Transverse colon (tissue), 4 donors: ENCODE results near the gene PRSS36. TPM values are rescaled to one million over a fixed set of nuclear protein-coding genes. Genes with fewer than 3 reads are reported as not detected.
A peak's percentile ranks its signal among the peaks of the same experiment; 100 is the strongest.

Experiments used
- DNase-seq: peaks from one replicate; pipeline ENCODE4 v3.0.0-alpha.2; 2019
- H3K27ac ChIP-seq, 4 donors: fragments of 200-600 bp; sonication (generic); 2 replicates each; pipeline ENCODE4 v1.5.1; 2016 to 2018; ENCODE audit warnings: inconsistent platforms in 4 of 4
- H3K27me3 ChIP-seq: fragments of 200-600 bp; sonication (generic); 2 replicates; pipeline ENCODE4 v1.5.1; 2017; ENCODE audit warnings: inconsistent platforms
- H3K36me3 ChIP-seq, 4 donors: fragments of 200-600 bp; sonication (generic); 2 replicates each; pipeline ENCODE4 v1.5.1; 2017 to 2019; ENCODE audit warnings: inconsistent platforms in 4 of 4
- H3K4me1 ChIP-seq, 4 donors: fragments of 200-600 bp; sonication (generic); 2 replicates each; pipeline ENCODE4 v1.5.1; 2017 to 2020; ENCODE audit warnings: inconsistent platforms in 4 of 4
- H3K4me3 ChIP-seq, 4 donors: fragments of 200-600 bp; sonication (generic); 1 replicate in 1 of 4; 2 replicates in 3 of 4; pipeline versions ENCODE4 v1.5.1 to v1.6.1; 2017 to 2019; ENCODE audit warnings: inconsistent platforms in 4 of 4
- H3K9me3 ChIP-seq, 2 donors: fragments of 200-600 bp; sonication (generic); 2 replicates each; pipeline ENCODE4 v1.5.1; 2017 to 2019; ENCODE audit warnings: inconsistent platforms in 2 of 2
- CTCF ChIP-seq, 5 experiments: fragments of 200-600 bp in 3 of 5; fragments of 450-650 bp in 2 of 5; sonication (generic) in 3 of 5; IDR thresholded peaks; 1 replicate in 2 of 5; 2 replicates in 3 of 5; pipeline ENCODE4 v1.5.1; 2016 to 2017; ENCODE audit warnings: antibody characterized with exemption in 5 of 5, inconsistent platforms in 3 of 5, mild to moderate bottlenecking in 2 of 5, moderate library complexity in 1 of 5
- EP300 ChIP-seq: sonication (generic); formaldehyde crosslinking; IDR thresholded peaks from one replicate; pipeline ENCODE4 v1.6.1; 2017; ENCODE audit warnings: antibody characterized with exemption, low read depth
- POLR2A ChIP-seq: fragments of 450-650 bp; IDR thresholded peaks from one replicate; pipeline ENCODE4 v1.6.1; 2016; ENCODE audit warnings: antibody characterized with exemption, mild to moderate bottlenecking, moderate library complexity
- POLR2AphosphoS5 ChIP-seq, 3 donors: sonication (generic); formaldehyde crosslinking; IDR thresholded peaks; one replicate each; pipeline ENCODE4 v1.6.1; 2016; ENCODE audit warnings: antibody characterized with exemption in 3 of 3
- WGBS, 2 donors: methylation state at CpG; one replicate each; pipeline ENCODE4 v1.1.5; 2018; ENCODE audit warnings: low coverage in 1 of 2; 5-methylcytosine and 5-hydroxymethylcytosine counted together
- in situ Hi-C, 4 donors: fragments of 200-750 bp; cut with MboI; loops; one replicate each; pipeline versions ENCODE4 v1.15.0 to v1.15.1; 2017; ENCODE audit warnings: low sequenced_read_pairs in 3 of 4, low pct_ligation_motif_present in 1 of 4, low pct_unique_long_range_greater_than_20kb in 1 of 4
- intact Hi-C: fragments of 100-400 bp; cut with DNase I; formaldehyde crosslinking; loops from one replicate; pipeline ENCODE4 v1.15.1; 2023; ENCODE audit warnings: low total_unique reads
- total RNA-seq, 4 donors: library from RNA; depleted of rRNA; stranded (reverse); fragments of >200 nt; gene quantifications; one replicate each; pipeline ENCODE4 v1.1.0, GENCODE V29; 2016

PRSS36 gene
- total RNA-seq, 4 donors from 2014 or later: 8.1 to 42.3 (median 9.8) TPM; not detected in 1

GRCh38 chr16:31184888-31185287, 35.0 kb upstream of the PRSS36 start:
- no peak for DNase-seq
- WGBS, 2 donors: 94% methylated on average over 14 of the region's 14 CpGs; no CpG with 5 or more reads in 1 of the 2 donors
- no peak overlapping the region for H3K4me3 ChIP-seq
- H3K27ac ChIP-seq: no peak overlapping the region
- intact Hi-C loops: loop anchor here (10.0 kb wide), 1 partner anchor 260 kb away; the partner anchor contains the start of gene ZNF843
- TF ChIP-seq EP300 (no peak), POLR2A (no peak), CTCF (IDR thresholded peaks at IDR 0.05) (no peak), POLR2AphosphoS5 (IDR thresholded peaks at IDR 0.05) (no peak)
- H3K36me3 ChIP-seq: peaks cover 0 to 73% (median 32%) of the 10 kb centered on the region in 4 donors
- in situ Hi-C loops: loop anchor here in 1 of 4 donors (25.0 kb wide), 1 partner anchor 252 kb away; the partner anchor contains the start of genes COX6A2 and ZNF843
- H3K4me1 ChIP-seq: peaks cover 16 to 34% (median 24%) of the 10 kb centered on the region in 4 donors
- no peaks in the 10 kb centered on the region for H3K27me3 ChIP-seq
- H3K9me3 ChIP-seq: no peaks in the 10 kb centered on the region

GRCh38 chr16:31183432-31184428, 33.9 kb upstream of the PRSS36 start:
- Histone ChIP-seq H3K9me3 (no peaks in the 10 kb centered on the region), H3K4me1 (peaks cover 18 to 40% (median 31%) of the 10 kb centered on the region in 4 donors), H3K27me3 (no peaks in the 10 kb centered on the region), H3K4me3 (no peak overlapping the region), H3K36me3 (peaks cover 0 to 62% (median 26%) of the 10 kb centered on the region in 4 donors), H3K27ac (no peak overlapping the region)
- TF ChIP-seq CTCF (IDR thresholded peaks at IDR 0.05): no peak
- no peak for TF ChIP-seq EP300
- TF ChIP-seq POLR2A: no peak
- no peak for TF ChIP-seq POLR2AphosphoS5 (IDR thresholded peaks at IDR 0.05)
- 78 to 83% methylated on average over 9 to 10 of the region's 10 CpGs for WGBS, 2 donors
- intact Hi-C loops: loop anchor here (10.0 kb wide), 1 partner anchor 261 kb away; the partner anchor contains the start of gene ZNF843
- in situ Hi-C loops: loop anchor here in 1 of 4 donors (25.0 kb wide), 1 partner anchor 254 kb away; the partner anchor contains the start of genes COX6A2 and ZNF843
- no peak for DNase-seq

GRCh38 chr16:31182391-31182790, 32.5 kb upstream of the PRSS36 start:
- no peaks in the 10 kb centered on the region for H3K9me3 ChIP-seq
- intact Hi-C loops: loop anchor here (10.0 kb wide), 1 partner anchor 262 kb away; the partner anchor contains the start of gene ZNF843

More at GRCh38 chr16:31182391-31182790, 32.5 kb upstream of the PRSS36 start:
- peak overlapping the region in 1 of 4 donors; percentile 93 for H3K4me3 ChIP-seq
- TF ChIP-seq POLR2AphosphoS5 (IDR thresholded peaks at IDR 0.05): no peak
- no peak for TF ChIP-seq EP300
- TF ChIP-seq POLR2A: no peak
- no peak for TF ChIP-seq CTCF (IDR thresholded peaks at IDR 0.05)
- H3K36me3 ChIP-seq: peaks cover 0 to 50% (median 19%) of the 10 kb centered on the region in 4 donors
- in situ Hi-C loops: loop anchor here in 1 of 4 donors (25.0 kb wide), 1 partner anchor 255 kb away; the partner anchor contains the start of genes COX6A2 and ZNF843
- no peaks in the 10 kb centered on the region for H3K27me3 ChIP-seq
- H3K4me1 ChIP-seq: peaks cover 19 to 41% (median 32%) of the 10 kb centered on the region in 4 donors
- DNase-seq: no peak
- WGBS, 2 donors: 31 to 45% methylated on average over 2 to 7 of the region's 7 CpGs
- peak overlapping the region in 1 of 4 donors; percentile 98 for H3K27ac ChIP-seq
